ENCODE results near the gene SUV39H2.

SUV39H2 gene

GRCh38 chr10:14917827-14918226, 39.2 kb downstream of the SUV39H2 start:
- no peak for DNase-seq (ENCODE audit: low read depth)
- no peak for TF ChIP-seq CTCF (conservative IDR thresholded peaks at IDR 0.05; ENCODE audit: low read depth, low read length)
- H3K4me3 ChIP-seq (ENCODE audit: low read length), result no peak overlapping the region

- DNase-seq (ENCODE audit: low read depth), result no peak
- no peak overlapping the region for H3K4me3 ChIP-seq (ENCODE audit: low read length)
- no peak for TF ChIP-seq CTCF (conservative IDR thresholded peaks at IDR 0.05; ENCODE audit: low read depth, low read length)
These were observed 40.3 kb downstream of the SUV39H2 start for GRCh38 chr10:14918964-14919363.

DNA sequence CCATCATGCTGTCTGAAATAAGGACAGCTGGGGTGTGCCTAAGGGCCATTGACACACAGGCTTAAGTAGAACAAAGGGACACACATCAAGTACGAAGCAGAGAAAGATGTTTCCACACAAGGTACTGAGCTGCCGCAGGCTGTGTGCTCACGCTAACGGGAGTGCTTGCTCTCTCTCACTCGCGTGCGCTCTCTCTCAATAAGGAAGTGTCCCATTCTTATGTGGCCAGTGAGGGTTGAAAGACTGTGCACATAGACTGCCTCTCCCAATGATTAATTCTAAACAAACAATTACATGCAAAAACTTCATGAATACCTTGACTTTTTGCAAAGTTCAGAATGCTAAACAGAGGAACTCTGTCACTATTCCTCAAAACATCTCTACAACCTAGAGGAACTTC, 45.3 kb downstream of the SUV39H2 start:
- TF ChIP-seq CTCF (conservative IDR thresholded peaks at IDR 0.05; ENCODE audit: low read depth, low read length), result no peak
- no peak overlapping the region for H3K4me3 ChIP-seq (ENCODE audit: low read length)
- DNase-seq (ENCODE audit: low read depth), result no peak

DNA sequence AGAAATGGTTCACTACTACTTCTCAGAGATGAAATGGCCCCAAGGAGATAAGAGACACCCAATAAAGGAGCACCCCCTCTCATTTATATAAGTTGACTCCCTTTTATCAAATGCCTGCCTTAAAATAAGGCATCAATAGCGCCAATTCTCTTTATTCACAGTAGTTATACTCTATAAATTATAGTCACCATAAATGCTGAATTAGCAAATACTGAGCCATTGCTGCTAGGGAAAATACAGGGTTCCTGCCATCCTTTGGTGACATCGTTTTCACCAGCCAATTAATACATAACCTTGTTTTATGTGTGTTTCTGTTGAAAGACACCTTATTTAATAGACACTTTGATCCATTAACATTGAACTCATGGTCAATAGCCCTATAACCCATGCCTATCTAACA, 46.6 kb downstream of the SUV39H2 start:
- DNase-seq (ENCODE audit: low read depth), result no peak
- H3K4me3 ChIP-seq (ENCODE audit: low read length), result no peak overlapping the region
- TF ChIP-seq CTCF (conservative IDR thresholded peaks at IDR 0.05; ENCODE audit: low read depth, low read length), result no peak

- TF ChIP-seq CTCF (conservative IDR thresholded peaks at IDR 0.05; ENCODE audit: low read depth, low read length), result no peak
- no peak for DNase-seq (ENCODE audit: low read depth)
- H3K4me3 ChIP-seq (ENCODE audit: low read length), result no peak overlapping the region
These were observed 47.4 kb downstream of the SUV39H2 start for GRCh38 chr10:14926061-14926470.

GRCh38 chr10:14926722-14927416, 48.2 kb downstream of the SUV39H2 start:
- H3K4me3 ChIP-seq (ENCODE audit: low read length), result no peak overlapping the region
- no peak for DNase-seq (ENCODE audit: low read depth)
- TF ChIP-seq CTCF (conservative IDR thresholded peaks at IDR 0.05; ENCODE audit: low read depth, low read length), result no peak

DNA sequence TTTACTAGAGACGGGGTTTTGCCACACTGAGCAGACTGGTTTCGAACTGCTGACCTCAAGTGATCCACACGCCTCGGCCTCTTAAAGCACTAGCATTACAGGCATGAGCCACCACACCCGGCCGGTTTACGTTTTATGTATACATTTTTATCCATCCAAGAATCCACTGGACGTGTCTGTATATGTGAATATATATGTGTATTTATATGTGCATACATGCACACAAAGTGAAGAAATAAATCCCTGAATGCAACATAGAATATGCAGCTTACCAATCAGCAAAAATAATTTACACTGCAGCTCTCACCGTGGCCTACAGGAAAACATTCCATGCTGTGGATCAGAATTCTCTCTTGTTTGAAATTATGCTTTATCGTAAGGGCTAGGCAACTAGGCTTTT, 51.9 kb downstream of the SUV39H2 start:
- DNase-seq (ENCODE audit: low read depth), result no peak
- H3K4me3 ChIP-seq (ENCODE audit: low read length), result no peak overlapping the region
- TF ChIP-seq CTCF (conservative IDR thresholded peaks at IDR 0.05; ENCODE audit: low read depth, low read length), result no peak
